Measurements from ENCODE around the gene CWF19L2.

DNA sequence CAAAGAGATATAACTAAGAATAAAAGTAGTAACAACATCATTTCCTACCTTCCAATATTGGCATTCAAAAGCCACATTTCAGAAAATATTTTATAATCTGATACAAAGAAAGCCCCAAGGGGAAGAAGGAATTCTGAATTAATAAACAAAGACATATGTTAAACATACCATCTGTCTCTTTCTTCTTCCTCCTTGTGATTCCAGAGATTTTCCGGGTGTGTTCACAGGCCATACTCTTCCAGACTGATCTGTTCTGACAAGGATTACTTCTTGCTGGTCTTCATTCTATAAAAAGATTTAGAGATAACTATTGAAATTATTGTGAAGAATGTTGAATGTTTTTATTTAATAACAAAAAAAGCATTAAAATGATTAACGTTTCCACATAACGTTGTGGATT is 65.0 kb downstream of the CWF19L2 start:
- TF ChIP-seq, protein P1, sequence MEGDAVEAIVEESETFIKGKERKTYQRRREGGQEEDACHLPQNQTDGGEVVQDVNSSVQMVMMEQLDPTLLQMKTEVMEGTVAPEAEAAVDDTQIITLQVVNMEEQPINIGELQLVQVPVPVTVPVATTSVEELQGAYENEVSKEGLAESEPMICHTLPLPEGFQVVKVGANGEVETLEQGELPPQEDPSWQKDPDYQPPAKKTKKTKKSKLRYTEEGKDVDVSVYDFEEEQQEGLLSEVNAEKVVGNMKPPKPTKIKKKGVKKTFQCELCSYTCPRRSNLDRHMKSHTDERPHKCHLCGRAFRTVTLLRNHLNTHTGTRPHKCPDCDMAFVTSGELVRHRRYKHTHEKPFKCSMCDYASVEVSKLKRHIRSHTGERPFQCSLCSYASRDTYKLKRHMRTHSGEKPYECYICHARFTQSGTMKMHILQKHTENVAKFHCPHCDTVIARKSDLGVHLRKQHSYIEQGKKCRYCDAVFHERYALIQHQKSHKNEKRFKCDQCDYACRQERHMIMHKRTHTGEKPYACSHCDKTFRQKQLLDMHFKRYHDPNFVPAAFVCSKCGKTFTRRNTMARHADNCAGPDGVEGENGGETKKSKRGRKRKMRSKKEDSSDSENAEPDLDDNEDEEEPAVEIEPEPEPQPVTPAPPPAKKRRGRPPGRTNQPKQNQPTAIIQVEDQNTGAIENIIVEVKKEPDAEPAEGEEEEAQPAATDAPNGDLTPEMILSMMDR (IDR thresholded peaks at IDR 0.05; ENCODE audit: borderline replicate concordance, extremely low read depth, low read length, poor library complexity, severe bottlenecking), result no peak
- TF ChIP-seq EZH2 (IDR thresholded peaks at IDR 0.05; ENCODE audit: borderline replicate concordance, low read depth, low read length, severe bottlenecking), result no peak

Measured in DND-41 (cell line).